GM12873 (cell line): Measurements from ENCODE around the gene PRDM5.

Experiments used
- TF ChIP-seq, protein P1 (sequence below): IDR thresholded peaks from 2 replicates; pipeline ENCODE4 v1.5.1; 2012; ENCODE audit warnings: low read depth, mild to moderate bottlenecking, moderate library complexity, low read length, control low read depth; ENCODE audit not compliant: insufficient read depth; ENCODE audit errors: missing control alignments

PRDM5 gene

DNA sequence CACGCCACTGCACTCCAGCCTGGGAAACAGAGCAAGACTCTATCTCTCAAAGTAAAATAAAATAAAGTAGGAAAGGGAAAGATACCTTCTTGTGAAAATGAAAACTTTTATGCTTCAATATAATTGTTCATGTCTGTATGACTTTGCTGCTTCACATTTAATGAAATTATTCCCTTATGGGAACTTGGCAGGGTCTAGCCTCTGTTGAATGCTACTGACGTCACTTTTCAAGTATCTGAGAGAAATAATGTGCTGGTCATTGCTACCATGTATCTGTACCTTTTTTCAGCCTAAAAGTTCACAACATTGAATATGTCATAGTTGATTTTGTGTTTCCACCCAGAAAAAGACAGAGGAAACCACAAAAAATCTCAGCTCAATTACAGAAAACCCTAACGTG, 65.2 kb downstream of the PRDM5 start:
- TF ChIP-seq, protein P1, sequence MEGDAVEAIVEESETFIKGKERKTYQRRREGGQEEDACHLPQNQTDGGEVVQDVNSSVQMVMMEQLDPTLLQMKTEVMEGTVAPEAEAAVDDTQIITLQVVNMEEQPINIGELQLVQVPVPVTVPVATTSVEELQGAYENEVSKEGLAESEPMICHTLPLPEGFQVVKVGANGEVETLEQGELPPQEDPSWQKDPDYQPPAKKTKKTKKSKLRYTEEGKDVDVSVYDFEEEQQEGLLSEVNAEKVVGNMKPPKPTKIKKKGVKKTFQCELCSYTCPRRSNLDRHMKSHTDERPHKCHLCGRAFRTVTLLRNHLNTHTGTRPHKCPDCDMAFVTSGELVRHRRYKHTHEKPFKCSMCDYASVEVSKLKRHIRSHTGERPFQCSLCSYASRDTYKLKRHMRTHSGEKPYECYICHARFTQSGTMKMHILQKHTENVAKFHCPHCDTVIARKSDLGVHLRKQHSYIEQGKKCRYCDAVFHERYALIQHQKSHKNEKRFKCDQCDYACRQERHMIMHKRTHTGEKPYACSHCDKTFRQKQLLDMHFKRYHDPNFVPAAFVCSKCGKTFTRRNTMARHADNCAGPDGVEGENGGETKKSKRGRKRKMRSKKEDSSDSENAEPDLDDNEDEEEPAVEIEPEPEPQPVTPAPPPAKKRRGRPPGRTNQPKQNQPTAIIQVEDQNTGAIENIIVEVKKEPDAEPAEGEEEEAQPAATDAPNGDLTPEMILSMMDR: no peak

DNA sequence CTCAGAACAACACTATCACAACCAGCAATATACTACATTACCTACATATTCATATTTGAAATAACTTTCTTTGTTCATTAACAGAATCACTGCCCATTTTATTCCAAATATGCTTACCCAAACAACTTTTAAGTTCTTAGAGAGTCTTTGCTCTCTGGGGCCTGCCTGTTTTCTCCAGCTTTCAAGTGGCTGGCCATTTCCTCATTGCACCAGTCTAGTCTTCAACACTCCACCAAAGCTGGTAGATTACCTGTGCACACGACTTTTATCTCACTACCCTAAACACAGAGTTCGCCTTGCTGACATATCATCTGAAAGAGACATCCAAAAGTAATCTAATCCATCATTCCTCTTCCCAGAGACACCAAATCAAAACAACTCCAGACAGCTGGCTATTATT, 66.2 kb downstream of the PRDM5 start:
- TF ChIP-seq, protein P1: no peak

DNA sequence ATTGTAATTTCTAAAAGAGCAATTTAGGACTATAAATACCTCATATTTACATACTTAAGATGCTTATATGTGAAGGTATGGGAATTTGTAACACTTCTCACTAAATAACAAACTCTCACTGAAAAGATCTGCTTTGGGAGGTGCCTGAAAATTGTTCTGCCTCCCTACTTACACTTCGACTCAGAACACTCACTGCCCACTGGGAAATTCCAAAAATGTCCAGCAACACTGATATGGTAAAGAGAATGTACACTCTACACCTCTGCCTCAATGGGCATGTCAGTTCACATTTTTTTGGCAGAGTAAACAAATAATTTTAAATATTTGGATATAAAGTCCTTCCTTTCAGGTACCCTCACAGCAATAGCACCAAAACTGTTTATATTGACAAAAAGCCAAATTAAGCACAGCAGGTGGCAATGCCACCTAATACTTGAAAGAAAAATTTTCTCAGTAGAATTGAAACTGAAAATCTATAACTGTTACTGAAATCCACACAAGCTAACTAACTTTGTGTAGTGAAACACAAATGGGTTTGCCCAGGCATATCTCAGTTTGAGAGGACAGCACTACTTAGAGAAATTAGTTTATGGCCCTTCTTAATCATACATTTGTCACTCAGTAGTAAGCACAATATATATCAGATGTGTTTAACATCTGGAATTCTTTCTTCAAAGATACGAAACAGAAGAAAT, 67.1 kb downstream of the PRDM5 start:
- TF ChIP-seq, protein P1: no peak

DNA sequence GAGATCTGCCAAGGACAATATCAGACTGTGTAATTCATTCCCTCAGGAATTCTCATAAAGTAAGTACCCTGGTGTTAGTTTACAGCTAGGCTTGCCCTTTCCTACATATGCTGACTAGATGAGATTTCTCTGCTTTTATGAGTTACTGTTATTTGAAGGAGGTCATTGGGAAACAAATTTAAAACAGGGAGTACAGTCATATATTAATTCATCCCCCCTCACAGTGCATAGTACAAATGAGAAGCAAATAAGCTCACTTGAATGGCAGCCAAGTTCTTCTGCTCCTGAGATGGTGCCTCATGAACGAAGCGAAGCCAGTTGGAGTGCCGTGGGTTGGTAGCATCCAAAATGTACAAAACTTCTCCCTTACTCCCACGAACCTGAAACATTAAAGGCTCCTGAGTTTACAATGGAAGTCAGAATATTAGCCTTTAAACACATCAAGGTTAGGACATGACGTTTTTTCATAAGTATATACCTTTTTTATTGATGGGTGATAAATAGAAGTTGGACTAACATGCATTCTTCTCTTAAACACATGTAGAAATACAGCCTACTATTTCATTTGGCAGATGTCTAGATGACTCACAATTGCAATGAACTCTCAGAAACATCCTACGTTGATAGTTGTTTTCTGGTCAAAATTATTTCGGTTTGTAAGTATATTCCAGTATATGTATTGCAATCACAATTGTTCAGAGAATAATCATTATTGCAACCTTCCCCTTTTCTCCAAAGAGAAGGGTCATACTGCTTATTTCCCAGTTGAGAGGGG, 69.2 kb downstream of the PRDM5 start:
- TF ChIP-seq, protein P1: no peak

DNA sequence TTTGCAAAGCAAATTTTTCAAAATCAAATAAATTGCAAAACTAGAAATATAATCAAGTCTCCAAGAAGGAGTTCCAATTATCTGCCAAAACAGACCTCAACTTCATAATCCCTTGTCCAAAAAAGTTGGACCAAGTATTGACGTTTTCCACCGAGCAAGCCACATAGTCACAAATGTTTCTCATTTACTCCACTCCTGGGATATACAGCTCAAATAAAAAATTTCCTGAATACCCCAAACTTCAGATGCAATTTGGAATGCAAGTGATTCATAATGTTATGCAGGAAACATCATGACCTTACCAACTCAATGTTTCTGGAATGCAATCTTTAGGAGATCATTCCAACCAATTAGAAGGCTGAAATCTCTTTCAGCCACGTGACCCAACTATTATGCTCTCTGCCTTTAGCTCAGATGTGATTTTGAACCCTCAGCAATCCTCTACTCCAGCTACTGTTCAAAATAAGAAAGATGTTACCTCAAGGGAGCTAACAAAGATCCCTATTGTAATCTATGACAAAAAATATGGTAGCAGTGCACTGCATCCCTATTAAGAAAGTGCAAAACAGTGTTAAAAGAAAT, 72.4 kb downstream of the PRDM5 start:
- TF ChIP-seq, protein P1: no peak

DNA sequence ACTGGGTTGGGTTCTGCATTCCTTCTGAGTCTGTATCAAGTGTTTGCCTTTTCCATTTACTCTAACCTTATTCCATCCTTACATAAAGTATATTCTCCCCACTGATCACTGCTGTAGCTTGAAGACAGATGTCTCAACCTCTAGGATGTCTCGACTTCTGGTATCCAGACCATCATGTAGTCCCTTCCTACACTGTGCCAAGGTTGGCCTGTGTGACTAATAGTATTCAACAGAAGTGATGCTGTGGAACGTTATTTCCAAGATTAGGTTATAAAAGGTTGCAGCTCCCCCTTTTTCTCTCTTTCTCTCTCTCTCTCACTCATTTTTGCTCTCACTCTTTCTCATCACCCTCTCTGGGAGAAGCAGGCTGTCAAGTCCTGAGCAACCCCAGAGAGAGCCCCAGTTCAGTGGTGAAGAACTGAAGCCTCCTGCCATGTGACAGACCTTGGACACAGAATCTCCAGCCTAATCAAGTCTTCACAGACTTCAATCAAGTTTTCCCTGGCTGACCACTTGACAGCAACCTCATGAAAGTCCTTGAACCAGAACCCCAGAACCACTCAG, 75.4 kb downstream of the PRDM5 start:
- TF ChIP-seq, protein P1: no peak

DNA sequence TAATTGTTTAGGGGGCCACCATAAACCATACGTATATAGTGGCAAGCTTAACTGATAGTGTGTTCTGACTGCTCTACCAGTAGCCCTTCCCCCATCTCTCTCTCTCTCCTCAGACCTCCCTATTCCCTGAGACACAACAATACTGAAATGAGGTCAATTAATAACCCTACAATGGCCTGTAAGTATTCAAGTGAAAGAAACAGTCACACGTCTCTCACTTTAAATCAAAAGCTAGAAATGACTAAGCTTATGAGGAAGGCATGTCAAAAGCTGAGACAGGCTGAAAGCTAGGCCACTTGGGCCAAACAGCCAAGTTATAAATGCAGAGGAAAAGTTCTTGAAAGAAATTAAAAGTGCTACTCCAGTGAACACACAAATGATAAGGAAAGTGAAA, 78.0 kb downstream of the PRDM5 start:
- TF ChIP-seq, protein P1: no peak
